ENCODE results near the gene NUP88.
"Not testable (repeated sequence)": the region's sequence is repeated elsewhere in the genome, so short reads cannot be mapped to it uniquely, and the experiment has no call there.

DNA sequence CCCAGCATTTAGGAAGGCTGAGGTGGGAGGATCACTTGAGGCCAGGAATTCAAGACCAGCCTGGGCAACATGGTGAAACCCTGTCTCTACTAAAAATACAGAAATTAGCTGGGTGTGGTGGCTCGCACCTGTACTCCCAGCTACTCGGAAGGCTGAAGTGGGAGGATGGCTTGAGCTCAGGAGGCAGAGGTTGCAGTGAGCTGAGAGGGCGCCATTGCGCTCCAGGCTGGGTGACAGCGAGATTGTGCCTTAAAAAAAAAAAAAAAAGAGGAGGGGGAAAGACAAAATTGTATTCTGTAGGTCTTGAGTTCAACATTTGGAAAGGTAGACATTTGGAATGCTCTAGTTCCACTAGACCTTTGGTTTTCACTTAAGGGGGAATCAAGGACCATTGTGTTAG is 11.8 kb upstream of the NUP88 start:
- TF ChIP-seq EZH2phosphoT487 (IDR thresholded peaks at IDR 0.05; ENCODE audit: borderline replicate concordance, low read length): not testable (repeated sequence)
- TF ChIP-seq, protein P1, sequence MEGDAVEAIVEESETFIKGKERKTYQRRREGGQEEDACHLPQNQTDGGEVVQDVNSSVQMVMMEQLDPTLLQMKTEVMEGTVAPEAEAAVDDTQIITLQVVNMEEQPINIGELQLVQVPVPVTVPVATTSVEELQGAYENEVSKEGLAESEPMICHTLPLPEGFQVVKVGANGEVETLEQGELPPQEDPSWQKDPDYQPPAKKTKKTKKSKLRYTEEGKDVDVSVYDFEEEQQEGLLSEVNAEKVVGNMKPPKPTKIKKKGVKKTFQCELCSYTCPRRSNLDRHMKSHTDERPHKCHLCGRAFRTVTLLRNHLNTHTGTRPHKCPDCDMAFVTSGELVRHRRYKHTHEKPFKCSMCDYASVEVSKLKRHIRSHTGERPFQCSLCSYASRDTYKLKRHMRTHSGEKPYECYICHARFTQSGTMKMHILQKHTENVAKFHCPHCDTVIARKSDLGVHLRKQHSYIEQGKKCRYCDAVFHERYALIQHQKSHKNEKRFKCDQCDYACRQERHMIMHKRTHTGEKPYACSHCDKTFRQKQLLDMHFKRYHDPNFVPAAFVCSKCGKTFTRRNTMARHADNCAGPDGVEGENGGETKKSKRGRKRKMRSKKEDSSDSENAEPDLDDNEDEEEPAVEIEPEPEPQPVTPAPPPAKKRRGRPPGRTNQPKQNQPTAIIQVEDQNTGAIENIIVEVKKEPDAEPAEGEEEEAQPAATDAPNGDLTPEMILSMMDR (IDR thresholded peaks at IDR 0.05; ENCODE audit: low read depth, low read length, poor library complexity, severe bottlenecking): peak; percentile 43
